Stimulated activated CD8-positive, alpha-beta memory T cell treated with anti-CD3 and anti-CD28 coated beads, Interleukin-4, amount 100 ng/mL, for 1 hour (primary cell): ENCODE measurements around the gene JAK2.
A peak's percentile ranks its signal among the peaks of the same experiment; 100 is the strongest.
"Not testable (repeated sequence)": the region's sequence is repeated elsewhere in the genome, so short reads cannot be mapped to it uniquely, and the experiment has no call there.

Experiments used
- DNase-seq, 2 donors: peaks; one replicate each; pipeline ENCODE4 v3.0.0-alpha.2; 2020; ENCODE audit warnings: low read depth in 2 of 2, low spot score in 1 of 2

JAK2 gene

DNA sequence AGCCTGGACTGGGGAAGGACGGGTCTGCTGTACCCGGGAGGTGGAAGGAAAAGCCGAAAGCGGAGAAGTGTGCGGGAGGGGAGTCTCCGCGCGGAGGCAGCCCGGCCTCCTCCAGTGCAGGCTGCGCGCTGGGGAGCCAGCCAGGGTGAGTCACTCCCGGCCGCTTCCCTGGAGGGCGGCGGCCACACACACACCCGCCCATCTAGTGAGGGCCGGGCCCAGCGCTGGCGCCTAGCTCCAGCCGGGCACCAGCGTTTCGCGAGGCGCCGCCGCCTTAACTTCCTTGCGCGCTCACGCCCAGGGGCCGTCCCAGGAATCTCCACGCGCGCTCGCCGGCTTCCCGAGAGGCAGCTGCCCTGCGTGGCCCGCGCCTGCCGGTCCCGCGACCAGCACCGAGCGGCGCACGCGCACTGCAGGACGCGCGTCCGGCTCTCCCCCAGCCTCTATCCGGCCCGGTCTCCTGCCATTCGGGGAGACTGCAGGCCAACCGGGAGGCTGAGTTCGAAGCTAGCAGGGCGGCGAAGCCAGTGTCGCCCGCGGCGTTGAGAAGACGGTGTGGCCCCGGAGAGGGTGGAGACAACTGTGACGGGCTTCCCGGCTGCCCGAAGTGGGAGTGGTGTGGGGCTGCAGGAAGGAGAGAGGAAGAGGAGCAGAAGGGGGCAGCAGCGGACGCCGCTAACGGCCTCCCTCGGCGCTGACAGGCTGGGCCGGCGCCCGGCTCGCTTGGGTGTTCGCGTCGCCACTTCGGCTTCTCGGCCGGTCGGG is at the start of gene JAK2:
Gene JAK2 (plus strand): TSS at position 652 of the 765 bp plus-strand sequence. CDS start 36,716 bp downstream, outside the sequence.
- peak; percentile 52 to 59 for DNase-seq

DNA sequence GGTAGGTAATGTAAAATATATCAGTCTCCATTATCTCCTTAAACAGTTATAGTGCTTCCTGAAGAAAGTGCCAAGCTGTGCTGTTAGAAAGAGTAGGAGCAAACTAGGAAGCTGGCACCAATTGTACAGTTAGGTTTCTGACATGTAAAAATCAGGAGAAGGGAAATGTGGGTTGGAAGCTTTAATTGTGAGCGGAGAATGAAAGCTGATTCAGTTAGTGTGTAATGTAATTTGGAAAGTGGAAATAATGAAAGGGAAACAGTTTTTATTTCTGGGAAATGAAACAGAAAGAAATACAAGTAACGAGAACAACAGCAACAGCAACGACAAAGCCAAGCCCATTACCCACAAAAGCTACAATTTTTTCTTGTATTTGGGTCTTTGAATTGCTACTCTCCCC is 48.8 kb upstream of the JAK2 start:
- DNase-seq, result no peak

DNA sequence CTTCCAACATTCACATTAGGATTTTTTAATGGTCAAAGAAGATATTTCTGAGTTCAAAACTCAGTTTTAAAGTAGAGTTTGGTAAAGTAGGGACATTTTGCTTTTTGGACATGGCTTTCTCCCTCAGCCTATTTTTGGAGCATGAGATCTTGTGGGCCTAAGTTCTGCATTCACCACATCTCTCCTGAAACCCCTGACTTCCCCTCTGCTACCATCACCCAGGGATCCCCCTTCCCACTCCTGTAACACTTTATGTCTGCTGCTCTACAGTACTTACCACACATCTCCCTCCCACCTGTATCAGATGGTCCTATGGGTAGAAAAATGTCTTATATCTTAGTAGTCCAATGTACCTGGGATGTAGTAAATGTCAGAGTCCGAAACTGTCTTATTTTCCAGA is 48.2 kb upstream of the JAK2 start:
- no peak for DNase-seq

DNA sequence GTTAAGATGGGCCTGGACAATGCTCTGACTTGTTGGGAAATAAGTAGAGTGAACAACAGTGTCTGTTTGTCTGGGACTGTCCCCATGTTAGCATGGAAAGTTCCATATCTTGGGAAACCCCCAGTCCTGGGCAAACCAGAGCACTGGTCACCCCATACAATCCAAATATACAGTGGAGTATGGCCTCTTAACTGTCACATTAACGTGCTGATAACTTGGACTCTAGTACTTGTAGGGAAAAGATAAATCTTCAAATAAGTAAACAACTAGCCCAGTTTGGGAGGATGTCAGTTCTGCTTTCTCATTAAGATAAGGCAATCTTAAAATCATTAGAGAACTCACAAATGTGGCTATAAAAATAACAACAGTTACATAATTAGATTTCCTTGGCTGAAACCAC is 47.6 kb upstream of the JAK2 start:
- no peak for DNase-seq

DNA sequence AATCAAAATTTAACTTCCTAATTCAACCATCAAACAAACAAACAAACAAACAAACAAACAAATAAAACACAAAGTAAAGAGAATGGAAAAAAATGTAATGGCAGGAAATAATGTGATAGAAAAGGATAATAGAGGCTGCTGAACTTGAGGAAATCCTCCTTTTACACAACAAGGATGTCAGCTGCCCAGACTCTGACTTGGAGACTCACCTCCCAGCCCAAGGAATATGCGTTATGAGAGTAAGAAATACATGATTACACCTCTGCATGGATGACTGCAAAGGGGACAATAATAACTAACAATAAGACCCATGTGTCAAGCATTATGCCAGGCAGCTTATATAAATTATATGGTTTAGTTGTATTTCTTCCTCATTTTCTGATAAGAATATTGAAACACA is 46.6 kb upstream of the JAK2 start:
- DNase-seq, result no peak

DNA sequence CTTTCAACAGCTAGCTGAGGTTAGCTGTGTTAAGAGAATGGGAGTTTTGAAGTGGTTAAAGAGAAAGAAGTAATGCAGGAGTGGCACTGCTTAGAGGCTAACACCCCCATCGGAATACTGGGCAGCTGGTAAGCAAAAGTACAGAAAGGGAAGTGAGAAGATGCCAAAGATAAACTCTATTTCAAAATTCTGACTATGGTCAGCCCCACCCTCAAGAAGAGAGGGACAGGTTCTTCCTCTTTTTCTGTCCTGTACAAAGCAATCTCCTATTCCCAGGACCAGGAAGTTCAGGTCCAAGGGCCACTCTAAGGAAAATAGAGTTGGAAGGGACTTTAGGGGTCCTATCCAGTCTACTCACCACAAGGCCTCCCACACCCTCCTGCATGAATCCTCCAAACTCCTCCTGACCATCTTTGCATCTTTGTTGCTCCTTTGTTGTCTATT is 45.9 kb upstream of the JAK2 start:
- no peak for DNase-seq

DNA sequence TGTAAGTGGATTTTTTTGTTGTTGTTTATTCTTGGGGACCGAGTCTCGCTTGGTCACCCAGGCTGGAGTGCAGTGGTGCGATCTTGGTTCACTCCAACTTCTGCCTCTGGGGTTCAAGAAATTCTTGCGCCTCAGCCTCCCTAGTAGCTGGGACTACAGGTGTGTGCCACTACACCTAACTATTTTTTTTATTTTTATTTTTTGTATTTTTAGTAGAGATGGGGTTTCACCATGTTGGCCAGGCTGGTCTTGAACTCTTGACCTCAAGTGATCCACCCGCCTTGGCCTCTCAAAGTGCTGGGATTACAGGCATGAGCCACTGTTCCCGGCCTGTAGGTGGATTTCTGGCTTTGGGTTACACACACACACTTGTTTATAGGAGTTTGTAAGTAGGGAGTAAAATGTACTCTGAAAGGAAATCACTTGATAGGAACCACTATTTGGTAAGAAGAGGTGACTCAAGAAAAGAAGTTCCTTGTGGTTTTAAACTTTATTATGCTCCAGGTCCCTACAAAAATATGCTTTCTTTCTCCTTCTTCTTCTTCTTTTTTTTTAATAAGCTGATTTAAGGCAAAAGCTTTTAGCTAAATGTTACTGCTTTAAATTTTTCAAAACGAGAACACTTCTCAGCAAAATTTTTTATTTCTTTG is 42.9 kb upstream of the JAK2 start:
- not testable (repeated sequence) for DNase-seq

DNA sequence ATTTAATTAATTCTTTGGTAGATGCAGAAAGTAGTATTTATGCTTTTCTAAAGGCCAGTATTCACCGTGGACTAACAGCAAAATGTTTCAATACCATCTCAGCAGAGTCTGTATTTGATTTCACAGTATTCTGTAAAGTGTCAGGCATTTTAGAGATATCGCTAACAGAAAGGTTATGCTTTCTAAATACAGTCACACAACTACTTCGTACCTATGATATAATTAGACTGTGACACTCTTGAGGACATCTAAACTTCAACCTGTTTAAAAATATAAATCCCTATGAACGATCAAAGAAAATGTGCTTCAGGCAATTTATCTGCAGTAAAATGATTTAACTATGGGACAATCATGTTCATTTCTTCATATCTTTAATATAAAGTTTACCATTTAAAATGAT is 41.7 kb upstream of the JAK2 start:
- no peak for DNase-seq

DNA sequence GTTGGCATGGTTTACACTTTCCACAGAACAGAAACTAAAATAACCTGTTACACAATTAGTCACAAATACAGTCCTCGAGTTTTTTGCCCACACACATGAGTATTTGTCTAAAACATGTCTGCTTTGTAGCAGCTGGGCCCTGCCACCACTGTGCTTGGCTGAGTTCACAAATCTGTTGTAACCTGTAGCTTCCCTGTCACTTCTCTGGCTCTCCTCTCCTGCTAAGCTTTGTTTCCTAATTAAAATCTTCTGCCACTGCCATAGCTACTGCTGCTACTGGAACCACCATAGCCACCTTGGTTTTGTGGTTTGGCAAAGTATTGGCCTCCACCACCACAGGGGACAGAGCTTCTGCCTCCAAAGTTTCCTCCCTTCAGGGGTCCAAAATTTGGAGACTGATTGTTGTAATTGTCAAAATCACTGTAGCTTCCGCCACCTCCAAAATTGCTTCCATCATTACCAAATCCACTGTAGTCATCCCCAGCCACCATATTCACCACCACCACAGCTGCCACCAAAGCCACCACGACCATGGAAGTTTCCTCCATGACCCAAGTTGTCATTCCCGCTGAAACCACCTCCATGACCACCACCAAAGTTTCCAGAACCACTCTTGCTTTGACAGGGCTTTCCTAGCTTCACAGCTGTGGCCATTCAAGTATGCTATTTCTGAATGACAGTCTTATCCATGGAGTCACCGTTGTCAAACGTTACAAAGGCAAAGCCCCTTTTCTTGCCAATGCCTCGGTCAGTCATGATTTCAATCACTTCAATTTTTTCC is 40.5 kb upstream of the JAK2 start:
- not testable (repeated sequence) for DNase-seq

DNA sequence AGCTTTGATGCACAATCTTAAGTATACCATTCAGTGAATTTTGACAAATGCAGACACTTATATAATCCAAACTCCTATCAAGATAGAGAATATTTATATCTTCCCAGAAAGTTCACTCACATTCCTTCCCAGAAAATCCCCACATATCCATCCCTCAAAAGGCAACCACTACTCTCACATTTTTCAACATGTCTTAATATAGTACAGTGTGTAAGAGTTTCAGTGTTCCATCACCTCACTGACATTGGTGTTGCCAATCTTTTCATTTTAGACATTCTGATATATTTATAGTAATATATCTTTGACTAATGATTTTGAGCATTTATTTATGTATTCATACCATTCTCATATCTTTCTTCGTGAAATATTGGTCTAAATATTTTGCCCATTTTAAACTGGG is 38.1 kb upstream of the JAK2 start:
- no peak for DNase-seq

DNA sequence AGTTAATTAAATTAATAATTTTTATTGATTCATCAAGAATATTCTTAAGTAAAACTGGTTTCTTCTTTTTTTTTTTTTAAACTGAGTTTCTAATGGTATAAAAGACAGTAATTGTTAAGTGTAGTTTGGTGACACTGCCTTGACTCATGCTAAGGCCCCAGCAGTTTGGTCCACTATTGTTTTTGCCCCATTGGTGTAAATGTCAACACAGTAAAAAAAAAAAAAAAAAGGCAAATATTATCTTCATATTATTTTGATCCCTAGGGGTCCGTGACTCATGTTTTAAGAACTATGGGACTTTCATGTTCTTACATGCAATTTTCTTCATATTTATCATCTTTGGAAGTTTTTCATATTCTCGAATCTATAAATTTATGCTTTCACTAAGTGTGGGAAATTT is 29.2 kb upstream of the JAK2 start:
- DNase-seq, result no peak

DNA sequence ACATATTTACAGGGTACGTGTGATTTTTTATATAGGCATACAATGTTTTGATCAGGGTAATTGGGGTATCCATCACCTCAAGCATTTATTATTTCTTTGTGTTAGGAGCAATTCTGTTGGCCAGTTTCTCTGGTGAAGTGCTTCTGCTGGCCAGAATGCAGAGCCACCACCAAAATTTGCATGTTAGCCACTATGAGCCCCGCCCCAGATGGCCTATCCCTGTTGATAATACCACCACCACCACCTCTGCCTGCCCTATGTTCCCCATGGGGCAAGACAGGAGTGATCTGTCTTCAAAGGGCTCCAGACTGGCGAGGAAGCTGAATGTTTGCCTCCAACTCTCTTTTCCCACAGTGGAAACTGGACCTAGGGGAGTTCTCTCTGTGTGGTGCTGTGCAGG is 26.0 kb upstream of the JAK2 start:
- no peak for DNase-seq

DNA sequence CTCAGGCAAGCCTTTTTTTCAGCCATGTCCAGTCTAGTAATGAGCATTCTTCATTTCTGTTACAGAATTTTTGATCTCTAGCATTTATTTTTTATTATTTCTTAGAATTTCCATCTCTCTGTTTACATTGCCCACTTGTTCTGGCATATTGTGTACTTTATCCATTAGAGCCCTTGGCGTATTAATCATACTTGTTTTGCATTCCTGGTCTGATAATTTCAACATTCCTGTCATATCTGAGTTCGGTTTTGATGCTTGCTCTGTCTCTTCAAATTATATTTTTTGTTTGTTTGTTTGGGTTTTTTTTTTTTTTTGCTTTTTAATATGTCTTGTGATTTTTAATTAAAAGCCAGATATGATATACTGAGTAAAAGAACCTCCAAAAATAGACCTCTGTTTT is 23.0 kb upstream of the JAK2 start:
- DNase-seq, result no peak

DNA sequence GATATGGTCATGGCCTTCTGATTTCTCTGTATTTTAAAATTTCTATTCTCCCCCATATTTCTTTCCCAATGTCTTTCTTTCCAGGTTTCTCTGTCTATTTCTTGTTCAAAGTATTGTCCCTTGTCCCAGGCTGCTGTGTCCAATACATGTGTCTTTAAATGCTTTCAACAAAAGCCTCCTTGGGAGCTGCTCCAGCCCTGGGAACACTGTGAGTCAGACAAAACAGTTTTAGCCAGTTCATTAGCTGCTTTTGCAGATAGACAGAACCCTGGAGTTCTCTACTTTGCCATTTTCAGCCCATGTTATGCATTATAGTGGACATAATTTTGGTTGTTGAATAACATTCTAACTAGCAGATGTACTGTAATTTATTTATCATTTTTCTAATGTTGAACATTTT is 20.5 kb upstream of the JAK2 start:
- no peak for DNase-seq

DNA sequence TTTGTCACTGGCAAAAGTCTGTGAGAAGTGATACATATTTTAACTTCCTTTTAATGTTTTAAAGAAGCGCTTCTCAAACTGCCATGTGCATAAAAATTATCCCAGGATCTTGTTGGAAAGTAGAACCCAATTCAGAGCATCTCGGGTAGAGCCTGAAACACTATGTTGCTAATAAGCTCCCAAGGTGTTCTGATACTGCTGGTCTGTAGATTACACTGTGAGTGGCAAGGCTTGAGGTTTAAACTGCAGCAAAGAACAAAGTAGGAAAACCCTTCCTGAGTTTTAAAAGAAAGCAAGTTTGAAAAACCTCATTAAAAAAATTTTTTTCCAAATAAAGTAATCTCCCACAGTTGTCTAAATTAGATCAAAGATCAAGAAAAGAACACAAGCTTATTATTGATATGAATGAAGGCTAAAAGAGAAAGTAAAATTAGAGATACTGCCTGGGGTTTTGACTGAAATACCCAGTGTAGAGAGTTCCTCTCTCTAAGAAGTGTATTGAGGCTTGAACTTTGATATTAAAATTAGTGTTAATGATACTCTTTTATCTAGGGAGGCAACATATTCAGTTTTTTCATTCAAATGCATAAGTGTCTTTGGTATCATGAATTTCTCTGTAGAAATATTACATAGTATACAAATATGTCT is 19.8 kb upstream of the JAK2 start:
- DNase-seq, result no peak

DNA sequence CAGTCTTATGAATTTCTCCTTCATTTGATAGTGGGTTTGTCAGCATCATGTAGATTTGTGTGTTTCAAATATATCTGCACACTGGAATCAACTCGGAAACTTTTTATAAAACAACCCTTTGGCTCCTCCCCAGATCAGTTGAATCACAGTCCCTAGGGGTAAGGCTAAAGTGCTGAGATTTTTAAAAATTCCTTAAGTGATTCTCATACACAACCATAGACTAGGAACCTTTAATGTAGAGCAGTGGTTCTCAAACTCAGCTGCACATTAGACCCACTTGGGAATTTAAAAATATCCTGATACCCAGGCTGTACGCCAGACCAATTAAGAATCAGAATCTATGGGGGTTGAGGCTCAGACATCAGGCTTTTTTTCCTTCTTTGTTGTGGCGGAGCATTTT is 17.5 kb upstream of the JAK2 start:
- DNase-seq, result no peak

DNA sequence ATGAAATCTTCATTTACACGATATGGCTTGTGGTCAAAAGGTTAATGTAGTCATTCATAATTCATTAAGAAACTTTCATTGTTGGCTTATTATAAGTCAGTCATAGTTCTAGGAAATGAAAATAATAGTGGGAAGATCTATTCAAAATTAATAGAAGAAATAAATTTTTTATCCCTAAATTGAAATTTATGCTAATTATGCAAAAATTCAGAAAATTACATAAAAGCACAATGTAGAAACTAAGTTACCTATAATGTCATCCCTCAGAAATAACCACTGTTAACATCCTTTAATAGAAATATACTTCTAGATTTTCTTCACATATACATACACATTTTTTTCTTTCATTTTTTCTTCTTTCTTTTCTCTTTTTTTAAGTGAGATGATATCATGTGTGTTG is 15.9 kb upstream of the JAK2 start:
- DNase-seq, result no peak

DNA sequence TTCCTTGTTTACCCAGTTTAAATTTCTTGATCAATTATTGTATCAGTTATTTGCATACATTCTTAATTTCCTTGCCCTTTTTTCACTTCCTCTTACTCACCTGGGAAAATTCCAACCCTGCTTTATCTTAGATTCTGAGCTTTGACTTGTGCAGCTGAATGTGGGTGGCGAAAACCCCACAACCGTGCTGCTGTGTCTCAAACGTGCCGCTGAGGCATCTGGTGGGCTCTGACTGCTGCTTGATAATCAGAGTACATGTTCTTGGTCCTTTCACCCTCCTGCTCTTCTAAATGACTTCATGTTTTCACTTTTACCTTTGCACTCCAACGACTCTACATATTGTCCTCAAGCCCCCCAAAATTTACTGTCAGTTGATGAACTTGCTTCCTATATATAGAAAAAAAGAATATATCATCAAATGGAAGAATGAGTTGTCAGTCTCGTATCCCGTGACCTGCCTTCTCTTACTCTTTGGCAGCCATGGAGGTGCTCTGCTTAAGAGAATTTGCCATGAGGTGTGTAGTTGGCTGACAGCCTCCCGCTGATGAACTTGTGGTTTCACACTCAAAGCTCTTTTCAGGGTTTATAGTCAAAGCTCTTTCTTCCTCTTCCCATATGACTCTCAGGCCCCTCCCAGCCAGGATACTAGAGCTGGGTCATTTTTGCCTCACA is 14.0 kb upstream of the JAK2 start:
- no peak for DNase-seq

DNA sequence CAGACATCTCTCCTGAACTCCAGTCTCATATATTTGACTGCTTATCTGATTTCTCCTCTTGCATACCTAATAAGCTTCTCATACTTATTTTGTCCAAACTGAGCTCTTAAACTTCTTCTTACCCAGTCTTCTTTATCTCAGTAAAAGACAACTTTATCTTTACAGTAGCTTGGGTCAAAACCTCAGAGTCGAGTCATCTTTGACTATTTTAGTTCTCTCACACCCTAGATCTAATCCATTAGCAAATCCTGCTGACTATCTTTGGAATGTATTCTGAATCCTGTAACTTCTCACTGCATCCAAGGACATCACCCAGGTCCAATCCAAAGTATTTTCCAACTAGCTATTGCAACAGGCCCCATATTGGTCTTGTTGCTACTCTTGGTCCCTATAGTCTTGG is 11.8 kb upstream of the JAK2 start:
- DNase-seq, result no peak

DNA sequence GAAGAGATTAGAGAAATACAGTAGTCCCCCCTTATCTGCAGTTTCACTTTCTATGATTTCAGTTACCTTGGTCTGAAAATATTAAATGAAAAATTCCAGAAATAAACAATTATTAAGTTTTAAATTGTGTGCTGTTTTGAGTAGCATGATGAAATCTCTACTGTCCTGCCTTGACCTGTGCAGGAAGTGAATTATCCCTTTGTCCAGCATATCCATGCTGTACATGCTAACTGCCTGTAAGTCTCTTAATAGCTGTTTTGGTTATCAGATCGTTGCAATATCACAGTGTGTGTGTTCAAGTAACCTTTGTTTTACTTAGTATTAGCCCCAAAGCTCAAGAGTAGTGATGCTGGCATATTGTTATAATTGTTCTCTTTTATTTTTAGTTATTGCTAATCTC is 11.2 kb upstream of the JAK2 start:
- no peak for DNase-seq

DNA sequence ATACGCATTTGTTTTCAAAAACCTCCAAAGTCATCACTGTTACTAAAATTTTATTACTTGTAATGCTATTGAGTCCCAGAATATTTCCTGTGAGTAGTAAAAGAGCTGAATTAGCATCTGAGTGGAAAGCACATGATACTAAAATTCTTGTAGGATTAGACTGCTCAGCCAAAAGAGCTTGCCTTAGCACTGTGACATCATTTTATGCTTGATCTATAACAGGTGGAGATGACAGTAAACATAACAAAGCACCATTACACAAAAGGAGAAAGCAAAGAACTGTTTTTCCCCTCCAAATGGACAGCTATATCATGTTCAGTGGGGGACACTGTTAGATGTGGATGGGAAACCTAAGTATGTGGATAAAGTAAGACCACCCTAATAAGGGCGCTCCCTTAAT is 5.8 kb upstream of the JAK2 start:
- DNase-seq, result no peak
